OCI-LY1 (cell line): ENCODE data around the gene SLC47A1.

Experiments used
- EZH2 ChIP-seq: fragments of 200-600 bp; sonication (generic), shearing (Covaris generic); IDR thresholded peaks from 2 replicates; pipeline ENCODE4 v1.8.0; 2017; ENCODE audit warnings: borderline replicate concordance, mixed run types, mild to moderate bottlenecking, antibody characterized with exemption, low read length, moderate library complexity, mixed read lengths
- TF ChIP-seq, protein P1 (sequence below): fragments of 200-600 bp; sonication (generic), shearing (Covaris generic); IDR thresholded peaks from 2 replicates; pipeline ENCODE4 v1.5.1; 2017; ENCODE audit warnings: mild to moderate bottlenecking, antibody characterized with exemption, low read length, moderate library complexity, mixed read lengths

GRCh38 chr17:19523690-19524089 is 10.0 kb upstream of the SLC47A1 start:
- TF ChIP-seq, protein P1, sequence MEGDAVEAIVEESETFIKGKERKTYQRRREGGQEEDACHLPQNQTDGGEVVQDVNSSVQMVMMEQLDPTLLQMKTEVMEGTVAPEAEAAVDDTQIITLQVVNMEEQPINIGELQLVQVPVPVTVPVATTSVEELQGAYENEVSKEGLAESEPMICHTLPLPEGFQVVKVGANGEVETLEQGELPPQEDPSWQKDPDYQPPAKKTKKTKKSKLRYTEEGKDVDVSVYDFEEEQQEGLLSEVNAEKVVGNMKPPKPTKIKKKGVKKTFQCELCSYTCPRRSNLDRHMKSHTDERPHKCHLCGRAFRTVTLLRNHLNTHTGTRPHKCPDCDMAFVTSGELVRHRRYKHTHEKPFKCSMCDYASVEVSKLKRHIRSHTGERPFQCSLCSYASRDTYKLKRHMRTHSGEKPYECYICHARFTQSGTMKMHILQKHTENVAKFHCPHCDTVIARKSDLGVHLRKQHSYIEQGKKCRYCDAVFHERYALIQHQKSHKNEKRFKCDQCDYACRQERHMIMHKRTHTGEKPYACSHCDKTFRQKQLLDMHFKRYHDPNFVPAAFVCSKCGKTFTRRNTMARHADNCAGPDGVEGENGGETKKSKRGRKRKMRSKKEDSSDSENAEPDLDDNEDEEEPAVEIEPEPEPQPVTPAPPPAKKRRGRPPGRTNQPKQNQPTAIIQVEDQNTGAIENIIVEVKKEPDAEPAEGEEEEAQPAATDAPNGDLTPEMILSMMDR: no peak
- no peak for TF ChIP-seq EZH2
